ENCODE data around the gene SLC11A1.

Gene SLC11A1

DNA sequence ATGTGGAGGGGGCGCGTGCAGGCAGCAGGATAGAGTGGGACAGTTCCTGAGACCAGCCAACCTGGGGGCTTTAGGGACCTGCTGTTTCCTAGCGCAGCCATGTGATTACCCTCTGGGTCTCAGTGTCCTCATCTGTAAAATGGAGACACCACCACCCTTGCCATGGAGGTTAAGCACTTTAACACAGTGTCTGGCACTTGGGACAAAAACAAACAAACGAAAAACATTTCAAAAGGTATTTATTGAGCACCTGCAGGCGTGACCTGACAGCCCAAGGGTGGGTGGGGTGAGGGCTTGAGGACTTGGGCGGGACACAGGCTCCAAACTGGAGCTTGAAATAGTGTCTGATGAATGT lies 13.0 kb downstream of the SLC11A1 start:
- DNase-seq, result no peak

DNA sequence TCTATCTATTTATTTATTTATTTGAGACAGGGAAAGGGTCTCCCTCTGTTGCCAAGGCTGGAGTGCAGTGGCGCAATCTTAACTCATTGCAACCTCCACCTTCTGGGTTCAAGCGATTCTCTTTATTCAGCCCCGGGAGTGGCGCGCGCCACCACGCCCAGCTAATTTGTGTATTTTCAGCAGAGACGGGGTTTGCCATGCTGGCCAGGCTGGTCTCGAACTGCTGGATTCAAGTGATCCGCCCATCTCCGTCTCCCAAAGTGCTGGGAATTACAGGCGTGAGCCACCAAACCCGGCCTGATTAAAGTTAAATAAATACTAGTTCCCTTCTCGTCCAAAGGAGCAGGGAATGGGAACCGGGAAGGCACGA lies 13.4 kb downstream of the SLC11A1 start:
- no peak for DNase-seq

DNA sequence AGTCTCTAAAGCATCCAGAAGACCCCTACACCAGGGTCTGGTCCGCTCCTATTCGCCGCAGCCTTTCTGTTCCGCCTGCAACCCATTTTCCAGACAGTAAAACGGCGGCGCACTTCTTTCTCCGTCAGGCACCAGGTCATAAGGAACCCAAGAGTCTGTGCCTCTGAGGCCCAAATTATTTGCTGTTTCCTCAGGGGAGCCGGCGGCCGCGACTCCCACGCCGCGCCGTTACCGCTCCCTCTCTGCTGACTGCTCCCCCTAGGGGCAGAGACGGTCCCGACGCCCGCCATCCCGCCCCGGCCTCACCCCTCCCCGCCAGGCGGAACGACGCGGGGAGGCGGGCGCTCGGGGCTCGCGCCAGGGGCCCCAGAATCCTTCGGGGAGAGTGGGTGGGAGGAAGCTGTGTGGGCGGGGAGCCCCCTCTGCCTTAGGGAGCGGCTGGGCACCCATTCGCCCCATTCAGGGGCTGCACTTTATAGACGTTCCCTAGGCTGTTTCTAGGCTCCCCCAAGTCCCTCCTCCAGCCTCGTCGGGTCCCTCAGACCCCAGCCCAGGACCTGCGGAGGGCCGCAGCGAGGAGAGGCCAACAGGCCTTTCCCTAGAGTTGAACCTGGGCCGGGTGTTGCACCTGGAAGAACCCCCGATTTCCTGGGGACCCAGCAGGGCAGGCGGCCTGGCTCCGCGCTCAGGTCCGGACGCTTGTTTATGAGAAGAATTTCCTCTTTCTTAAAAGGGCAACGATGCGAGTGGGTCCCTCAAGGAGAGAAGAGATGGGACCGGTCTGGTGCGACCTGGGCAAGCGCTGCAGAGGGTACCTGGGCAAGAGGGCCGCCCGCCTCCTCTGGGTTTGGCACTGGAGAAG lies 14.0 kb downstream of the SLC11A1 start:
- peak; percentile 88 to 94 for DNase-seq

GRCh38 chr2:218396688-218397462 lies 14.8 kb downstream of the SLC11A1 start:
- peak in 1 of 2 experiments; percentile 40 for DNase-seq

- DNase-seq, result no peak
Measured at GRCh38 chr2:218397463-218397819, 15.4 kb downstream of the SLC11A1 start.

GRCh38 chr2:218397820-218398436 lies 15.9 kb downstream of the SLC11A1 start:
- DNase-seq, result no peak

- DNase-seq, result peak; percentile 17 to 34
Measured at GRCh38 chr2:218398437-218399390, 16.6 kb downstream of the SLC11A1 start.

DNA sequence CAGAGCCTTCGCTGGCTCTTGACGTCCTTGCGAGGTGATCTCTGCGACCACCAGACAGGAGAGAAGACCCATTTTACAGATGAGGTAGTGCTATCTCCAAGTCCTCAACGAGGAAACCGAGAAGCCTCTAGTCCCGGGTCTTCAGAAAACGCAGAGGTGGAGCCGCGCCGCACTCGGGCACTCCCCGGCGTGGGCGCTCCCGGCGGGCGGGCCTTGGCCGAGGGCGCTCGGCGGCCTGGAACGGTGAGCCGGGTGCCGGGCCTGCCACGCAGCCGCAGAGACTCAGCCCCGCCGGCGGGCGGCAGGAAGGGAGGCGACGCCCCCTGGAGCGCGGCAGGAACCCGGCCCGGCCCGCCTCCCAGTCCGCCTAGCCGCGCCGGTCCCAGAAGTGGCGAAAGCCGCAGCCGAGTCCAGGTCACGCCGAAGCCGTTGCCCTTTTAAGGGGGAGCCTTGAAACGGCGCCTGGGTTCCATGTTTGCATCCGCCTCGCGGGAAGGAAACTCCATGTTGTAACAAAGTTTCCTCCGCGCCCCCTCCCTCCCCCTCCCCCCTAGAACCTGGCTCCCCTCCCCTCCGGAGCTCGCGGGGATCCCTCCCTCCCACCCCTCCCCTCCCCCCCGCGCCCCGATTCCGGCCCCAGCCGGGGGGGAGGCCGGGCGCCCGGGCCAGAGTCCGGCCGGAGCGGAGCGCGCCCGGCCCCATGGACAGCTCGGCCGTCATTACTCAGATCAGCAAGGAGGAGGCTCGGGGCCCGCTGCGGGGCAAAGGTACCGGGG lies 17.5 kb downstream of the SLC11A1 start, which contains the start of gene CTDSP1:
Gene CTDSP1 (plus strand): TSS at position 478 of the 776 bp plus-strand sequence. CDS start 223 bp downstream, at position 701.
- peak; percentile 89 to 92 for DNase-seq

DNA sequence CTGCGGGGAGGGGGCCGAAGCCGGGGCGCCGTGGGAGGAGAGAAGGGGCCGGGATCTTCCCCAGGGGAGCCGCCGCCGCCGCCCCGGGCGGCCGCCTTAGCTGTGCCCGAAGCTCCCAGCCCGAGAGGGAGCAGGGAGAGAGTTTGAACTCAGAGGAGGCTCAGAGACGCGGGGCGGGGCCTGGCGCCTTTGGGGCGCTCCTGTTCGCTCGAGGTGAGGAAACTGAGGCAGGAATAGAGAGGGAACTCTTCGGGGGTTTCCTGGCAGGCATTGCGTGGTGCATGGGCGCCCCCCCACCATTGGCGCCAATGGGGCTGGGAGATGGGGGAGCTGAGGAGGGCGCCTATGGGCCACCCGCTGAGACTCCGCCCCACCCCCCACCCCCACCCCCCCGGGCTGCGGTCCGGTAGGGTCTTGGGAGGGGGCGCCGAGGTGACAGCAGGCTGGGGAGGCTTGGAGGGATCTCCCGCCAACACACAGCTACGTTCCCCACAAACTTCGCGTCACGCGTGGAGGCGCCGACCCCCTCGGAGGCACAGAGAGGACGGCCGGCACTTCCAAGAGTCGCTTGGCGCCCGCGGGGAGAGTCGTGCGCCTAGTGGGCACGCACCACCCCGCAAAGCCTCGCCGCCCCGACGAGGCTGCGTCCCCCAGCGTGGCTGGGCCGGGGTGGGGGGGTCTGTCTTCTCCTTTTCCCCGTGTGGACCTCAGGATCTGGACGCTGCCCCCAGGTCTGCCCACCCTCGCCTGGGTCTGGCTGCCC lies 18.3 kb downstream of the SLC11A1 start:
- DNase-seq, result no peak

GRCh38 chr2:218400930-218401881 lies 19.1 kb downstream of the SLC11A1 start:
- no peak for DNase-seq

GRCh38 chr2:218401890-218402289 lies 19.8 kb downstream of the SLC11A1 start:
- DNase-seq, result no peak

- no peak for DNase-seq
Measured at GRCh38 chr2:218402491-218402901, 20.4 kb downstream of the SLC11A1 start.

- DNase-seq, result no peak
Measured at GRCh38 chr2:218402911-218403411, 20.9 kb downstream of the SLC11A1 start.

DNA sequence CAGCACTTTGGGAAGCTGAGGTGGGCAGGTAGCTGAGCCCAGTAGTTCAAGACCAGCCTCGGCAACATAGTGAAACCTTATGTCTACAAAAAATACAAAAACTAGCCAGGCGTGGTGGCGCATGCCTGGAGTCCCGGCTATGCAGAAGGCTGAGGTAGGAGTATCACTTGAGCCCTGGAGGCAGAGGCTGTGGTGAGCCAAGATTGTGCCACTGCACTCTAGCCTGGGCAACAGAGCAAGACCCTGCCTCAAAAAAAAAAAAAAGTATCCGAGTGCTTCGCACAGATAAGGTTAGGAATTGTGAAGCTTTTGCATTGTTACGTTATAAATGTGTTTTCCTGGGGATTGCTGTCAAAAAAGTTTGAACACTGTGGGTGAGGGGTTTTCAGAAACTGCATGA lies 21.7 kb downstream of the SLC11A1 start:
- DNase-seq, result no peak

- no peak for DNase-seq
Measured at GRCh38 chr2:218404351-218405085, 22.4 kb downstream of the SLC11A1 start.

DNA sequence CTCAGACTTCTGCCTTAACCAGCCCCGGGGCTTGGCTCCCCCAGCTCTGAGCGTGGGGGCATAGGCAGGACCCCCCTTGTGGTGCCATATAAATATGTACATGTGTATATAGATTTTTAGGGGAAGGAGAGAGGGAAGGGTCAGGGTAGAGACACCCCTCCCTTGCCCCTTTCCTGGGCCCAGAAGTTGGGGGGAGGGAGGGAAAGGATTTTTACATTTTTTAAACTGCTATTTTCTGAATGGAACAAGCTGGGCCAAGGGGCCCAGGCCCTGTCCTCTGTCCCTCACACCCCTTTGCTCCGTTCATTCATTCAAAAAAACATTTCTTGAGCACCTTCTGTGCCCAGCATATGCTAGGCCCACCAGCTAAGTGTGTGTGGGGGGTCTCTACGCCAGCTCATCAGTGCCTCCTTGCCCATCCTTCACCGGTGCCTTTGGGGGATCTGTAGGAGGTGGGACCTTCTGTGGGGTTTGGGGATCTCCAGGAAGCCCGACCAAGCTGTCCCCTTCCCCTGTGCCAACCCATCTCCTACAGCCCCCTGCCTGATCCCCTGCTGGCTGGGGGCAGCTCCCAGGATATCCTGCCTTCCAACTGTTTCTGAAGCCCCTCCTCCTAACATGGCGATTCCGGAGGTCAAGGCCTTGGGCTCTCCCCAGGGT lies 23.1 kb downstream of the SLC11A1 start:
- DNase-seq, result no peak

GRCh38 chr2:218405746-218406208 lies 23.7 kb downstream of the SLC11A1 start:
- DNase-seq, result no peak

Data from NCI-H1930 (cell line).